Lung (tissue), 12 donors: Measurements from ENCODE around the gene GNG13. TPM values are rescaled to one million over a fixed set of nuclear protein-coding genes. Genes with fewer than 3 reads are reported as not detected.
"Not testable (repeated sequence)": the region's sequence is repeated elsewhere in the genome, so short reads cannot be mapped to it uniquely, and the experiment has no call there.

Source experiments
- ATAC-seq: fragments of 200-7000 bp; cut with Tn5 transposase; one replicate; pipeline ENCODE4 v1.9.1; 2020; ENCODE audit warnings: moderate number of reproducible peaks; ENCODE audit not compliant: insufficient read depth, low FRiP score
- DNase-seq, 3 donors: peaks; one replicate each; pipeline ENCODE4 v3.0.0-alpha.2; 2013 to 2017
- H3K27ac ChIP-seq, 2 donors: one replicate each; pipeline ENCODE4 v1.5.1; 2013; ENCODE audit warnings: mild to moderate bottlenecking in 2 of 2, moderate library complexity in 2 of 2, control low read depth in 1 of 2, inconsistent platforms in 1 of 2, low read depth in 1 of 2, low read length in 1 of 2
- H3K27me3 ChIP-seq, 3 donors: one replicate each; pipeline ENCODE4 v1.5.1; 2013; ENCODE audit warnings: low read length in 2 of 3; ENCODE audit not compliant: control insufficient read depth in 3 of 3, insufficient read depth in 3 of 3
- H3K36me3 ChIP-seq, 4 donors: one replicate each; pipeline ENCODE4 v1.5.1; 2013; ENCODE audit warnings: low read length in 4 of 4, mild to moderate bottlenecking in 1 of 4, moderate library complexity in 1 of 4; ENCODE audit not compliant: control insufficient read depth in 4 of 4, insufficient read depth in 4 of 4
- H3K4me1 ChIP-seq, 5 donors: one replicate each; pipeline ENCODE4 v1.5.1; 2013; ENCODE audit warnings: low read length in 5 of 5, mild to moderate bottlenecking in 2 of 5, moderate library complexity in 1 of 5; ENCODE audit not compliant: control insufficient read depth in 5 of 5, insufficient read depth in 5 of 5
- H3K4me3 ChIP-seq: one replicate; pipeline ENCODE4 v1.5.1; 2013; ENCODE audit warnings: mild to moderate bottlenecking, control low read depth, moderate library complexity
- H3K9ac ChIP-seq, 2 donors: one replicate each; pipeline ENCODE4 v1.5.1; 2013; ENCODE audit warnings: low read length in 2 of 2, control low read depth in 1 of 2; ENCODE audit not compliant: insufficient read depth in 1 of 2
- H3K9me3 ChIP-seq, 4 donors: one replicate each; pipeline ENCODE4 v1.5.1; 2013; ENCODE audit warnings: low read length in 3 of 4, mild to moderate bottlenecking in 1 of 4, moderate library complexity in 1 of 4; ENCODE audit not compliant: control insufficient read depth in 4 of 4, insufficient read depth in 3 of 4
- WGBS, 2 donors: extraction: QIAGEN DNeasy Blood & Tissue Kit; methylation state at CpG; one replicate each; pipeline ENCODE4 v1.1.7; 2013; 5-methylcytosine and 5-hydroxymethylcytosine counted together
- polyA plus RNA-seq, 2 donors: library from polyadenylated mRNA; stranded (reverse); fragments of 200-250 nt; gene quantifications; one replicate each; pipeline ENCODE4 v1.2.1, GENCODE V29; 2013
- total RNA-seq, 2 donors: library from RNA; depleted of rRNA in 1 of 2; stranded (reverse); fragments of >200 nt in 1 of 2; gene quantifications; one replicate each; pipeline ENCODE4 v1.2.1, GENCODE V29; 2014 to 2021
- TF ChIP-seq, protein P1 (sequence below): IDR thresholded peaks from 2 replicates; pipeline ENCODE4 v1.5.1; 2012; ENCODE audit warnings: mild to moderate bottlenecking; ENCODE audit errors: control extremely low read depth, extremely low read depth
- donor health status: control.
- donor health status: control.
- donor health status: Bipolar disorder and iron deficiency.
- donor health status: healthy.
- donor health status: DM: yes; HTN: yes; CAD: no.

The GNG13 gene
- total and polyA plus RNA-seq, 4 donors = not detected

- 67 to 75% methylated on average over 13 of the region's 13 CpGs for WGBS, 2 donors
These were observed 21.2 kb upstream of the GNG13 start for GRCh38 chr16:821751-822150.

DNA sequence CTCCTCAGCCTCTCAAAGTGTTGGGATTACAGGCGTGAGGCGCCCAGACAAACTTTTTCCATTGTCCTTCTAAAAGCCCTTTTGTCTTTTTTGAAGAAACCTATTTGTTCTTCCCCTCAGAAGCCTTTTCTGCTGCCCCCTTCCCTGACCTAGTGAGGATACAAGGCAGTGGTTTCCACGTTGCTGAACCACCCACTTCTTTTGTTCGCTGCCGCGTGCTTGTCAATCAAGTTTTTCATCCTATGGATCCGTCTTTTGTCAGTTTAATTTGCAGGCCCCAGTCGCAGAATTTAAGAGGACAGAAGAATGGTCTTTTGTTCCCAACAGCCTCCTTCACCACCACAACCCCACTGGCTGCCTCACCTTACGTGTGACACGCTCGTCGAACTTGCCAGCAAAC is 20.2 kb upstream of the GNG13 start:
- ATAC-seq (no peak), DNase-seq (no peak)
- WGBS, 2 donors = 75 to 89% methylated on average over 12 of the region's 12 CpGs
- Histone ChIP-seq H3K27ac (no peak overlapping the region), H3K9me3 (peaks cover 0 to 6% (median 1%) of the 10 kb centered on the region in 4 donors), H3K36me3 (no peaks in the 10 kb centered on the region), H3K27me3 (peaks cover 3 to 30% (median 17%) of the 10 kb centered on the region in 3 donors), H3K4me3 (no peak overlapping the region), H3K4me1 (peaks cover 0 to 12% (median 5%) of the 10 kb centered on the region in 5 donors), H3K9ac (no peak overlapping the region)
- TF ChIP-seq, protein P1, sequence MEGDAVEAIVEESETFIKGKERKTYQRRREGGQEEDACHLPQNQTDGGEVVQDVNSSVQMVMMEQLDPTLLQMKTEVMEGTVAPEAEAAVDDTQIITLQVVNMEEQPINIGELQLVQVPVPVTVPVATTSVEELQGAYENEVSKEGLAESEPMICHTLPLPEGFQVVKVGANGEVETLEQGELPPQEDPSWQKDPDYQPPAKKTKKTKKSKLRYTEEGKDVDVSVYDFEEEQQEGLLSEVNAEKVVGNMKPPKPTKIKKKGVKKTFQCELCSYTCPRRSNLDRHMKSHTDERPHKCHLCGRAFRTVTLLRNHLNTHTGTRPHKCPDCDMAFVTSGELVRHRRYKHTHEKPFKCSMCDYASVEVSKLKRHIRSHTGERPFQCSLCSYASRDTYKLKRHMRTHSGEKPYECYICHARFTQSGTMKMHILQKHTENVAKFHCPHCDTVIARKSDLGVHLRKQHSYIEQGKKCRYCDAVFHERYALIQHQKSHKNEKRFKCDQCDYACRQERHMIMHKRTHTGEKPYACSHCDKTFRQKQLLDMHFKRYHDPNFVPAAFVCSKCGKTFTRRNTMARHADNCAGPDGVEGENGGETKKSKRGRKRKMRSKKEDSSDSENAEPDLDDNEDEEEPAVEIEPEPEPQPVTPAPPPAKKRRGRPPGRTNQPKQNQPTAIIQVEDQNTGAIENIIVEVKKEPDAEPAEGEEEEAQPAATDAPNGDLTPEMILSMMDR = no peak

More at GRCh38 chr16:821751-822150, 21.2 kb upstream of the GNG13 start:
- Histone ChIP-seq H3K36me3 (no peaks in the 10 kb centered on the region), H3K4me3 (no peak overlapping the region), H3K4me1 (peaks cover 0 to 12% (median 5%) of the 10 kb centered on the region in 5 donors), H3K9ac (no peak overlapping the region), H3K9me3 (peaks cover 0 to 6% (median 1%) of the 10 kb centered on the region in 4 donors), H3K27me3 (peaks cover 0 to 29% (median 18%) of the 10 kb centered on the region in 3 donors), H3K27ac (no peak overlapping the region)
- ATAC-seq (no peak), DNase-seq (no peak)
- TF ChIP-seq, protein P1 = no peak

- H3K4me1 ChIP-seq, H3K9ac ChIP-seq, H3K9me3 ChIP-seq, H3K4me3 ChIP-seq, ATAC-seq, H3K27ac ChIP-seq, DNase-seq, H3K36me3 ChIP-seq: not testable (repeated sequence)
- WGBS, 2 donors = 26 to 54% methylated on average over 10 of the region's 10 CpGs
- peaks cover 3 to 29% (median 15%) of the 10 kb centered on the region in 3 donors for H3K27me3 ChIP-seq
These were observed 19.5 kb upstream of the GNG13 start for GRCh38 chr16:820044-820408.

DNA sequence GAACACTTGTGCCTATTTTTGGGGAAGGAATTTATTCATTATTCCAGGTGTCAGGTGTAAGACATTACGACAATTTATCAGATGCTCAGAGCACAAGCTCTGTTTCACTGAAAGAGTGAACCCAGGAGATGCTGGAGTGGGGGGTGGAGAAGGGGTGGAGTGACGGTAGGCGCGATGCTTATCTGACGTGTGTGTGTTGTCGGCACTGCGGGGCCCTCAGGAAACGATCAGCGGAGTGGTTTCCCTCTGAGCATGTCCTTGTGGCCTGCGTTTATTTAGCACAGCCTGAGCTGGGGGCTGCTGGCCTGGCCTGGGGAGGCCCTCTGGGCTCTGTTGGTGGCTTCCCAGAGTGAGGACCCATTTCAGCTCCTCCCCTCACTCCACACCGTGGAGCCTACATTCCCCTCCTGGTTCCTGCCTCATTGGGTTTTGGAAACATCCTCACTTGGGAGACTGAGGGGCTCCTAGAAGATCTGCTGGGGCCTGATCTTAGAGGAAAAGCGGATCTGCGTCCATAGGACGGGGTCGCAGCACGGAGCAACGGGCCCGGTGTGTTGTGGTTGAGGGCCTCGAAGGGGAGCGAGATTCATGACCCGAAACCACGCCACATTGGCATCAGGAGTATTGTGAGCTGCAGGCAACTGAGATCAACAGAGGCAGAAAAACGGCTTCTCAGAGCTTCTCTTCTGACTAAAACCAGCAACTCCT is 19.0 kb upstream of the GNG13 start:
- no peak for DNase-seq
- no peak overlapping the region for H3K27ac ChIP-seq
- H3K27me3 ChIP-seq = peaks cover 3 to 26% (median 16%) of the 10 kb centered on the region in 3 donors
- ATAC-seq = no peak
- H3K9me3 ChIP-seq = peaks cover 0 to 6% (median 1%) of the 10 kb centered on the region in 4 donors
- no peak overlapping the region for H3K4me3 ChIP-seq
- peaks cover 0 to 3% (median 0%) of the 10 kb centered on the region in 5 donors for H3K4me1 ChIP-seq
- no peak overlapping the region for H3K9ac ChIP-seq
- 24 to 43% methylated on average over 23 of the region's 23 CpGs for WGBS, 2 donors
- TF ChIP-seq, protein P1 = no peak
- H3K36me3 ChIP-seq = no peaks in the 10 kb centered on the region
